MM.1S (cell line): ENCODE measurements around the gene ARHGAP30.
A peak's percentile ranks its signal among the peaks of the same experiment; 100 is the strongest.
"Not testable (repeated sequence)": the region's sequence is repeated elsewhere in the genome, so short reads cannot be mapped to it uniquely, and the experiment has no call there.

Source experiments
- DNase-seq: peaks from one replicate; pipeline ENCODE4 v3.0.0-alpha.2; 2015
- H2AFZ ChIP-seq: fragments of 300-600 bp; sonication (generic); 2 replicates; pipeline ENCODE4 v1.6.0; 2016; ENCODE audit warnings: antibody characterized with exemption, low read length
- H3F3A ChIP-seq: fragments of 300-600 bp; sonication (generic); 2 replicates; pipeline ENCODE4 v1.6.1; 2016; ENCODE audit warnings: mild to moderate bottlenecking, antibody characterized with exemption, low read length, moderate library complexity, mixed read lengths; ENCODE audit not compliant: insufficient read depth
- H3K27ac ChIP-seq: fragments of 300-600 bp; sonication (generic); 2 replicates; pipeline ENCODE4 v1.5.1; 2016; ENCODE audit warnings: mild to moderate bottlenecking, low read length
- H3K27me3 ChIP-seq: fragments of 300-600 bp; sonication (generic); replicated peaks from 2 replicates; pipeline ENCODE4 v1.6.0; 2016; ENCODE audit warnings: low read length; ENCODE audit not compliant: insufficient read depth
- H3K36me3 ChIP-seq: fragments of 300-600 bp; sonication (generic); replicated peaks from 2 replicates; pipeline ENCODE4 v1.6.1; 2016; ENCODE audit warnings: mild to moderate bottlenecking, low read length, mixed read lengths; ENCODE audit not compliant: insufficient read depth
- H3K4me1 ChIP-seq: fragments of 300-600 bp; sonication (generic); 2 replicates; pipeline ENCODE4 v1.6.1; 2016; ENCODE audit warnings: low read length, mixed read lengths
- H3K4me2 ChIP-seq: fragments of 300-600 bp; sonication (generic); 2 replicates; pipeline ENCODE4 v1.6.0; 2016; ENCODE audit warnings: low read depth, low read length
- H3K4me3 ChIP-seq: fragments of 300-600 bp; sonication (generic); 2 replicates; pipeline ENCODE4 v1.5.1; 2016; ENCODE audit warnings: low read length, mixed read lengths
- H3K79me2 ChIP-seq: fragments of 300-600 bp; sonication (generic); 2 replicates; pipeline ENCODE4 v1.6.1; 2016; ENCODE audit warnings: mixed run types, low read length, mixed read lengths
- H3K9ac ChIP-seq: fragments of 300-600 bp; sonication (generic); 2 replicates; pipeline ENCODE4 v1.6.1; 2016; ENCODE audit warnings: low read length, mixed read lengths
- H3K9me2 ChIP-seq: fragments of 300-600 bp; sonication (generic); replicated peaks from 2 replicates; pipeline ENCODE4 v1.6.1; 2016; ENCODE audit warnings: mild to moderate bottlenecking, low read length, mixed read lengths; ENCODE audit not compliant: insufficient read depth
- H3K9me3 ChIP-seq: fragments of 300-600 bp; sonication (generic); replicated peaks from 2 replicates; pipeline ENCODE4 v1.6.1; 2016; ENCODE audit warnings: mild to moderate bottlenecking, low read length, mixed read lengths; ENCODE audit not compliant: insufficient read depth
- H4K20me1 ChIP-seq: fragments of 300-600 bp; sonication (generic); 2 replicates; pipeline ENCODE4 v1.6.1; 2016; ENCODE audit warnings: mild to moderate bottlenecking, low read length, moderate library complexity, mixed read lengths; ENCODE audit not compliant: insufficient read depth
- EZH2 ChIP-seq: fragments of 300-600 bp; sonication (generic); optimal IDR thresholded peaks from 2 replicates; pipeline ENCODE3; 2017; ENCODE audit warnings: low read depth, mild to moderate bottlenecking, antibody characterized with exemption, low read length, mixed read lengths
- EZH2phosphoT487 ChIP-seq: fragments of 300-600 bp; sonication (generic); IDR thresholded peaks from 2 replicates; pipeline ENCODE4 v1.6.1; 2018; ENCODE audit warnings: antibody characterized with exemption, low read length
- TF ChIP-seq, protein P1 (sequence below): fragments of 300-600 bp; sonication (generic); IDR thresholded peaks from 2 replicates; pipeline ENCODE4 v1.5.1; 2016; ENCODE audit warnings: antibody characterized with exemption, low read length, mixed read lengths

ARHGAP30 gene, protein sequence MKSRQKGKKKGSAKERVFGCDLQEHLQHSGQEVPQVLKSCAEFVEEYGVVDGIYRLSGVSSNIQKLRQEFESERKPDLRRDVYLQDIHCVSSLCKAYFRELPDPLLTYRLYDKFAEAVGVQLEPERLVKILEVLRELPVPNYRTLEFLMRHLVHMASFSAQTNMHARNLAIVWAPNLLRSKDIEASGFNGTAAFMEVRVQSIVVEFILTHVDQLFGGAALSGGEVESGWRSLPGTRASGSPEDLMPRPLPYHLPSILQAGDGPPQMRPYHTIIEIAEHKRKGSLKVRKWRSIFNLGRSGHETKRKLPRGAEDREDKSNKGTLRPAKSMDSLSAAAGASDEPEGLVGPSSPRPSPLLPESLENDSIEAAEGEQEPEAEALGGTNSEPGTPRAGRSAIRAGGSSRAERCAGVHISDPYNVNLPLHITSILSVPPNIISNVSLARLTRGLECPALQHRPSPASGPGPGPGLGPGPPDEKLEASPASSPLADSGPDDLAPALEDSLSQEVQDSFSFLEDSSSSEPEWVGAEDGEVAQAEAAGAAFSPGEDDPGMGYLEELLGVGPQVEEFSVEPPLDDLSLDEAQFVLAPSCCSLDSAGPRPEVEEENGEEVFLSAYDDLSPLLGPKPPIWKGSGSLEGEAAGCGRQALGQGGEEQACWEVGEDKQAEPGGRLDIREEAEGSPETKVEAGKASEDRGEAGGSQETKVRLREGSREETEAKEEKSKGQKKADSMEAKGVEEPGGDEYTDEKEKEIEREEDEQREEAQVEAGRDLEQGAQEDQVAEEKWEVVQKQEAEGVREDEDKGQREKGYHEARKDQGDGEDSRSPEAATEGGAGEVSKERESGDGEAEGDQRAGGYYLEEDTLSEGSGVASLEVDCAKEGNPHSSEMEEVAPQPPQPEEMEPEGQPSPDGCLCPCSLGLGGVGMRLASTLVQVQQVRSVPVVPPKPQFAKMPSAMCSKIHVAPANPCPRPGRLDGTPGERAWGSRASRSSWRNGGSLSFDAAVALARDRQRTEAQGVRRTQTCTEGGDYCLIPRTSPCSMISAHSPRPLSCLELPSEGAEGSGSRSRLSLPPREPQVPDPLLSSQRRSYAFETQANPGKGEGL

DNA sequence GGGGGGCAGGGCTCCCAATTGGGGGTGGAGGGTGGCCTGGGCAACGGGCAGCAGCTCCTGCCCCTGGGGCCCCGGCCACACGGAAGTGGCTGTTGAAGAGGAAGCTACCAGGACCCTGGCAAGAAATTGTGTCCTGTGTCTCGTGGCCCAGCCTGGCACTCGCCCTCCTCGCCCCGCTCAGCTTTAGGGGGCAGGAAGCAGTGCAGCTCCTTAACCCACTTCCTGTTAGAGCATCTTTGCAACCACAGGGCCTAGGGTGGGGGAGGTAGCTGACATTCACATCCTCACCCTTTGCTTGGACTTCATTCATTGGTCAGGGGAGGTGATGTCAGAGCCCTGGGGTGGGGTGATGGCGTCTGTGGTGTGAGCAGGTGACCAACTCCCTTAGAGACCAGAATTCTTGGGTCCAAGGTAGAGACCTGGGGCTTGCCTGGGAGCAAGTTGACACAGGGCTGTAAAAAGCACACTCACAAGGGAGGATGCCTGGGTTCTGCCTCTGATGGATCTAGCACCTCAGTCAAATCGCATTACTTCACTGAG is at the start of gene ARHGAP30:
Gene ARHGAP30 (minus strand): TSS at position 161 of the 540 bp plus-strand sequence. CDS start 267 bp downstream, outside the sequence.
- no peaks in the 10 kb centered on the region for H3K9me3 ChIP-seq
- H3K9ac ChIP-seq = peak within 1 kb of the TSS; percentile 97
- peaks cover 30% of the 10 kb centered on the region for H3F3A ChIP-seq
- TF ChIP-seq EZH2phosphoT487 = no peak
- TF ChIP-seq, protein P1, sequence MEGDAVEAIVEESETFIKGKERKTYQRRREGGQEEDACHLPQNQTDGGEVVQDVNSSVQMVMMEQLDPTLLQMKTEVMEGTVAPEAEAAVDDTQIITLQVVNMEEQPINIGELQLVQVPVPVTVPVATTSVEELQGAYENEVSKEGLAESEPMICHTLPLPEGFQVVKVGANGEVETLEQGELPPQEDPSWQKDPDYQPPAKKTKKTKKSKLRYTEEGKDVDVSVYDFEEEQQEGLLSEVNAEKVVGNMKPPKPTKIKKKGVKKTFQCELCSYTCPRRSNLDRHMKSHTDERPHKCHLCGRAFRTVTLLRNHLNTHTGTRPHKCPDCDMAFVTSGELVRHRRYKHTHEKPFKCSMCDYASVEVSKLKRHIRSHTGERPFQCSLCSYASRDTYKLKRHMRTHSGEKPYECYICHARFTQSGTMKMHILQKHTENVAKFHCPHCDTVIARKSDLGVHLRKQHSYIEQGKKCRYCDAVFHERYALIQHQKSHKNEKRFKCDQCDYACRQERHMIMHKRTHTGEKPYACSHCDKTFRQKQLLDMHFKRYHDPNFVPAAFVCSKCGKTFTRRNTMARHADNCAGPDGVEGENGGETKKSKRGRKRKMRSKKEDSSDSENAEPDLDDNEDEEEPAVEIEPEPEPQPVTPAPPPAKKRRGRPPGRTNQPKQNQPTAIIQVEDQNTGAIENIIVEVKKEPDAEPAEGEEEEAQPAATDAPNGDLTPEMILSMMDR = no peak
- no peak for TF ChIP-seq EZH2
- DNase-seq = peak; percentile 99
- H4K20me1 ChIP-seq = no peaks in the 10 kb centered on the region
- peak within 1 kb of the TSS; percentile 94 for H3K4me3 ChIP-seq
- no peaks in the 10 kb centered on the region for H3K36me3 ChIP-seq
- H3K4me2 ChIP-seq = peak within 1 kb of the TSS; percentile 90
- H3K4me1 ChIP-seq = peaks cover 37% of the 10 kb centered on the region
- H2AFZ ChIP-seq = peak within 1 kb of the TSS; percentile 66
- peak within 1 kb of the TSS; percentile 94 for H3K27ac ChIP-seq
- H3K79me2 ChIP-seq = peaks cover 47% of the 10 kb centered on the region
- H3K9me2 ChIP-seq = no peaks in the 10 kb centered on the region
- H3K27me3 ChIP-seq = no peaks in the 10 kb centered on the region

DNA sequence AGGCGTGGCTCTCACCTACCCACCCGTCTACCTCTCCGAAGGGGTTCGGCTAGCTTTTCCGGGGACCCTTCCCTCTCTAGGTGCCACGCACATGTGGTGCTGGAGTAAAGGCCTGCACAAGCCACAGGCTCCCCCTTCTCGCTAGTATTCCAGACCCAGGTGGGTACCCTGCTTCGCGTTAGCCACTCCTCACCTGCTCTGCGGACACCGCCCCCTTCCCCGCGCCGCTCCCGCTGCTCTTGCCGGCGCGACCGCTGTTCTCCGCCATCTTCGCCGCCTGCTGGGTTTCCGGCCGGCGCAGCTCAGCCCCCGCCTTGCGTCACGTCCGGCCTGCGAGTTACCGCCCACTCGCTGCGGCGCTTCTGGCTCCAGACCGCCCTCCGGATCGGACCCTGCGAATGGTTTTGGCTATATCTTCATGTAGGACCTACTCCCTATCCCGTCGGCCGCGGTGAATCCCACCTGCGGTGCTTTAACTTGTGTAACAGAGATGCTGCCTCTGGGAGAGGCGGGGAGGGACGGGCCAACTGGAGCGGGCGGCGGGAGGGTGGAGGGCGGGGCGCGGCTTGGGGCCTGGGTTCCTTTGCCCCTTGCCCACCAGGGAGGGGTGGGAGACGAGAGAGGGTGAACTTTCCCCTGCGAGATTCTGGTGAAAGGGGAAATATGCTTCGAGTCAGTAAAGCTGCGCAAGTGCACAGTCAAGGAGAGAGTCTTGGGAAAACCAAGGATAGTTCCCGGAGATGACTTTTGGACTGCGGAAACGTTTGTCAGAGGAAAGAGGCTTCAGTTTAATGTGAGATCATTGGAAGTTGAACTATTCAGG is 48.3 kb upstream of the ARHGAP30 start, which contains the start of the genes NIT1 and PFDN2:
Gene NIT1 (plus strand): TSS at position 347 of the 823 bp plus-strand sequence. CDS start 72 bp downstream, at position 419.
Gene PFDN2 (minus strand): TSS at position 279 of the 823 bp plus-strand sequence. CDS start 11 bp downstream, at position 268.
- Histone ChIP-seq H4K20me1 (peaks cover 3% of the 10 kb centered on the region; the same call in 1 of the 2 replicates), H3K27me3 (no peaks in the 10 kb centered on the region), H2AFZ (peak within 1 kb of the TSS; percentile 80), H3K4me2 (peak within 1 kb of the TSS; percentile 82), H3K9me2 (no peaks in the 10 kb centered on the region), H3K79me2 (peaks cover 73% of the 10 kb centered on the region), H3K4me3 (peak within 1 kb of the TSS; percentile 91), H3K9ac (peak within 1 kb of the TSS; percentile 82), H3K27ac (peak within 1 kb of the TSS; percentile 56; the same call in 1 of the 2 replicates), H3K9me3 (no peaks in the 10 kb centered on the region), H3K36me3 (0 out of 2 replicates have a peak, but pooled peaks cover 5% of the 10 kb centered on the region), H3F3A (0 out of 2 replicates have a peak, but pooled peaks cover 15% of the 10 kb centered on the region), H3K4me1 (peaks cover 28% of the 10 kb centered on the region)
- TF ChIP-seq EZH2 = no peak
- no peak for TF ChIP-seq EZH2phosphoT487
- TF ChIP-seq, protein P1 = no peak
- peak; percentile 92 for DNase-seq

DNA sequence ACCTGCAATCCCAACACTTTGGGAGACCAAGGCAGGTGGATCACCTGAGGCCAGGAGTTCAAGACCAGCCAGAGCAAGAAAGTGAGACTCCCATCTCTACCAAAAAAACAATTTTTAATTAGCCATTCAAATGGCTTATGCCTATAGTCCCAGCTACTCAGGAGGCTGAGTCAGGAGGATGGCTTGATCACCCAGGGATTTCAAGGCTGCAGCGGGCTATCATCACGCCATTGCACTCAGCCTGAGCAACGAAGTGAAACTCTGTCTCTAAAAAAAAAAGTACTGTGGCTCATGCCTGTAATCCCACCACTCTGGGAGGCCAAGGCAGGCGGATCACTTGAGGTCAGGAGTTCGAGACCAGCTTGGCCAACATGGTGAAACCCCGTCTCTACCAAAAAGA is 46.3 kb upstream of the ARHGAP30 start:
- H3K27ac ChIP-seq, H3K9me2 ChIP-seq, H2AFZ ChIP-seq, H3K9me3 ChIP-seq, H3K27me3 ChIP-seq, H3K36me3 ChIP-seq, H3K4me2 ChIP-seq, H3K9ac ChIP-seq, DNase-seq, H3K4me3 ChIP-seq: not testable (repeated sequence)
- peaks cover 89% of the 10 kb centered on the region for H3K79me2 ChIP-seq
- peaks cover 15% of the 10 kb centered on the region; the same call in 1 of the 2 replicates for H3F3A ChIP-seq
- peaks cover 37% of the 10 kb centered on the region for H3K4me1 ChIP-seq
- peaks cover 10% of the 10 kb centered on the region; the same call in 1 of the 2 replicates for H4K20me1 ChIP-seq
